Prostate gland (tissue), 2 donors: ENCODE results near the gene PPP1R14B. TPM values are rescaled to one million over a fixed set of nuclear protein-coding genes. Genes with fewer than 3 reads are reported as not detected.
A peak's percentile ranks its signal among the peaks of the same experiment; 100 is the strongest.

Experiments
- DNase-seq: peaks from one replicate; pipeline ENCODE4 v3.0.0-alpha.2; 2019; ENCODE audit warnings: low spot score
- H3K27ac ChIP-seq, 2 donors: fragments of 200-600 bp; sonication (generic); 2 replicates each; pipeline ENCODE4 v1.5.1; 2017 to 2019
- H3K27me3 ChIP-seq: fragments of 200-600 bp; sonication (generic); replicated peaks from 2 replicates; pipeline ENCODE4 v1.5.1; 2019; ENCODE audit not compliant: insufficient read depth
- H3K36me3 ChIP-seq, 2 donors: fragments of 200-600 bp; sonication (generic); 1 replicate in 1 of 2; 2 replicates in 1 of 2; pipeline versions ENCODE4 v1.5.1 to v1.8.1; 2017 to 2019
- H3K4me1 ChIP-seq: fragments of 200-600 bp; sonication (generic); replicated peaks from 2 replicates; pipeline ENCODE4 v1.5.1; 2019
- H3K4me3 ChIP-seq, 2 donors: fragments of 200-600 bp; sonication (generic); 2 replicates each; pipeline ENCODE4 v1.5.1; 2017 to 2019
- H3K9me3 ChIP-seq: fragments of 200-600 bp; sonication (generic); 2 replicates; pipeline ENCODE4 v1.5.1; 2017
- POLR2A ChIP-seq: fragments of 450-650 bp; IDR thresholded peaks from one replicate; pipeline ENCODE4 v1.6.1; 2016; ENCODE audit warnings: antibody characterized with exemption, mild to moderate bottlenecking
- POLR2AphosphoS5 ChIP-seq: sonication (generic); formaldehyde crosslinking; IDR thresholded peaks from one replicate; pipeline ENCODE4 v1.6.1; 2017; ENCODE audit warnings: antibody characterized with exemption
- WGBS: methylation state at CpG from one replicate; pipeline ENCODE4 v1.1.5; 2018; 5-methylcytosine and 5-hydroxymethylcytosine counted together
- intact Hi-C: fragments of 100-400 bp; cut with DNase I; formaldehyde crosslinking; loops from one replicate; pipeline ENCODE4 v1.14.2; 2022
- total RNA-seq, 2 donors: library from RNA; depleted of rRNA; stranded (reverse); fragments of >200 nt; gene quantifications; one replicate each; pipeline ENCODE4 v1.1.0, GENCODE V29; 2016
- TF ChIP-seq, protein P1 (sequence below), 4 experiments: fragments of 200-600 bp in 2 of 4; fragments of 450-650 bp in 2 of 4; sonication (generic) in 2 of 4; IDR thresholded peaks; 1 replicate in 3 of 4; 2 replicates in 1 of 4; pipeline ENCODE4 v1.5.1; 2016 to 2019; ENCODE audit warnings: antibody characterized with exemption in 4 of 4, mild to moderate bottlenecking in 2 of 4, moderate library complexity in 2 of 4

PPP1R14B gene
- total RNA-seq, 2 donors from 2014 or later = 60.5 to 69.3 TPM

DNA sequence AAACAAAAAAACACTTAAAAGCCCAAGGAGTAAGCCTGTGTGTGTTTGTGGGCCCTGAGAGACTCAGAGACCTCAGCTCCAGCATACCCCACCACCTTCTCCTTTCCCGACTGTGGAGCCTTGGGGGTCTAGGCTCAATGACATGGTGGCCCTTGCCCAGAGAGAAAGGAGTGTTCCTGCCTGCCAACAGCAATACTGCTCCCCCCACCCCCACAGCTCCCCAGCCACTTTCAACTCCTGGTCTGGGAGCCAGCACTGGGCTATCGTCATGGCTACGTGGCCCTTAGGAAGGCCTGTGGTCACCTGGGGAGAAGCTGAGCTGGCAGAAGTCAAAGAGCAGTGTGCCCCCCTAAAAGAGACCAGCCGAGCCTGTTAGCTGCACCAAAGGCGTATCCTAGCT, 2.6 kb downstream of the PPP1R14B start:
- TF ChIP-seq POLR2A (no peak), POLR2AphosphoS5 (no peak)
- TF ChIP-seq, protein P1, sequence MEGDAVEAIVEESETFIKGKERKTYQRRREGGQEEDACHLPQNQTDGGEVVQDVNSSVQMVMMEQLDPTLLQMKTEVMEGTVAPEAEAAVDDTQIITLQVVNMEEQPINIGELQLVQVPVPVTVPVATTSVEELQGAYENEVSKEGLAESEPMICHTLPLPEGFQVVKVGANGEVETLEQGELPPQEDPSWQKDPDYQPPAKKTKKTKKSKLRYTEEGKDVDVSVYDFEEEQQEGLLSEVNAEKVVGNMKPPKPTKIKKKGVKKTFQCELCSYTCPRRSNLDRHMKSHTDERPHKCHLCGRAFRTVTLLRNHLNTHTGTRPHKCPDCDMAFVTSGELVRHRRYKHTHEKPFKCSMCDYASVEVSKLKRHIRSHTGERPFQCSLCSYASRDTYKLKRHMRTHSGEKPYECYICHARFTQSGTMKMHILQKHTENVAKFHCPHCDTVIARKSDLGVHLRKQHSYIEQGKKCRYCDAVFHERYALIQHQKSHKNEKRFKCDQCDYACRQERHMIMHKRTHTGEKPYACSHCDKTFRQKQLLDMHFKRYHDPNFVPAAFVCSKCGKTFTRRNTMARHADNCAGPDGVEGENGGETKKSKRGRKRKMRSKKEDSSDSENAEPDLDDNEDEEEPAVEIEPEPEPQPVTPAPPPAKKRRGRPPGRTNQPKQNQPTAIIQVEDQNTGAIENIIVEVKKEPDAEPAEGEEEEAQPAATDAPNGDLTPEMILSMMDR (IDR thresholded peaks at IDR 0.05) = no peak
- 73% methylated on average over 5 of the region's 5 CpGs for WGBS
- intact Hi-C loops = no loop called here
- no peak overlapping the region for H3K4me3 ChIP-seq
- H3K9me3 ChIP-seq = no peaks in the 10 kb centered on the region
- H3K36me3 ChIP-seq = no peaks in the 10 kb centered on the region
- H3K27me3 ChIP-seq = no peaks in the 10 kb centered on the region
- H3K4me1 ChIP-seq = peaks cover 15% of the 10 kb centered on the region
- no peak for DNase-seq
- H3K27ac ChIP-seq = no peak overlapping the region

DNA sequence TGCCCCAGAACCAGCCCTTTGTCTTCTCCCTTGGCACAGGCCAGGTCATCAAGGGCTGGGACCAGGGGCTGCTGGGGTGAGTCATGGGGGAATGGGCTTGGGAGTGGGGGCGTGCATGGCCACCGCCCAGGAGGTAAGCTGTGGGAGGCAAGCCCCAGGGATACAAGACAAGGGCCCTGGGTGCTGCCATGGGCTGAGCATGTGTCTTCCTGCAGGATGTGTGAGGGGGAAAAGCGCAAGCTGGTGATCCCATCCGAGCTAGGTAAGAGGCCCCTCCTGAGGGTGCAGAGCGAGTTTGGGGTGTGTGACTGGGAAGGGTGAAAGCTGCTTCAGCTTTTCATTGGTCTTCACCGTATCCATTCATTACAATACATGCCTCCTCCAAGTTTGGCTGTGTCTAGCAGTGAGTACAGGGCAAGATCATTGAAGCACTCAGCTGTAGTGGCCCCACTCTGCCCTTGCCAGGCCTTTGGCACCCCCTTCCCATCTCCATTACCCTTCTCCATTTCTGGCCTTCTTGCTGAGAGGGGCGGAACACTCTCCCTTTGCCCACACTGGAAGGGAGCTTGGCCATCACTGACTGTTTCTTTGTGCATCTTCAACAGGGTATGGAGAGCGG, 3.4 kb downstream of the PPP1R14B start:
- peaks cover 18% of the 10 kb centered on the region for H3K4me1 ChIP-seq
- intact Hi-C loops = no loop called here
- no peak overlapping the region for H3K4me3 ChIP-seq
- H3K36me3 ChIP-seq = no peaks in the 10 kb centered on the region
- peak overlapping the region in 1 of 2 donors; percentile 95 for H3K27ac ChIP-seq
- 87% methylated on average over 8 of the region's 8 CpGs for WGBS
- no peaks in the 10 kb centered on the region for H3K9me3 ChIP-seq
- H3K27me3 ChIP-seq = no peaks in the 10 kb centered on the region
- TF ChIP-seq POLR2AphosphoS5 (no peak), POLR2A (no peak)
- TF ChIP-seq, protein P1 (IDR thresholded peaks at IDR 0.05) = no peak
- DNase-seq = no peak

DNA sequence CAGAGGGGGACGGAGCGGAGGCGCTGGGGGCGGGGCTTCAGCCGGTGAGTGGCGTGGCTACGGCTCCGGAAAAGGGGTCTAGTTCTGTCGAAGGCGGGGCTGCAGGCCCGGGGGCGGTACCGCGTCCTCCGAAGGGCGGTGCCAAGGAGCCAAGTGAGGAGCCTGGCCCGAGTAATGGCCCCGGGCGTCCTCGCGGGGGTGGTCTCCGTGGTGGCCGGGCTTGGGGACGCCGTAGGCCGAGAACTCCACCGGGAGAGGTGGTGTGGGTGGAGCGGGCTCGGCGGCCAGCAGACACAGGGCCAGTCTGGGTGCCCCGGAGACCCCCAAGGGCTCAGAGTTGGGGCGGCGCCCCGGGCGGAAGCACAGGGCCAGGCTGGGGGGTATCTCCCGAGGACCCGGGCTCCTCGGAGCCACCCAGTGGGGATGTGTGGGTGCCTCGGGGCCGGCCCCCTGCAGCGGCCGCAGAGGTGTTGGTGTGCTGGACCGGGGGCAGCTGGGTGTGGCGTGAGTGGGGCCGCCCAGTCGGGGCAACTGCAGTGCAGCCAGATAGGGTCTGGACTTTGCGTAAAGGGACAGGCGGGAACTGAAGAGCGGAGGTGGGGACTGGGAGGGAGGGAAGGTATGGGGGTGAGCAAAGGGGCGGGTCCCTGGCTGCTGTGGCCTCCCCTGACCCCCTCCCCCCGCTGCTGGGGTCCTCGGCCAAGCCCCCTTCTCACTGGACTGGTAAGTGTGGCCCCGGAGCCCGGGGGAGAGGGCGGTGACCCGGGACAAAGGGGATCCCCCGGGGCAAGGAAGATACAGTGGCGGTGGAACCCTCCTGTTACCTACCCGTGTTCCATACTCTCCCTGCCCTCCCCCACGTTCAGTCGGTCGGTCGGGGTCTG, 5.0 kb downstream of the PPP1R14B start:
- peak overlapping the region; percentile 71 to 91 for H3K4me3 ChIP-seq
- TF ChIP-seq, protein P1 (IDR thresholded peaks at IDR 0.05) = peak in 1 of 4 experiments; percentile 27
- peak; percentile 95 for TF ChIP-seq POLR2A
- peak; percentile 80 for TF ChIP-seq POLR2AphosphoS5
- intact Hi-C loops = no loop called here
- peak overlapping the region; percentile 95 to 96 for H3K27ac ChIP-seq
- WGBS = under 1% methylated on average over 52 of the region's 63 CpGs
- no peaks in the 10 kb centered on the region for H3K36me3 ChIP-seq
- no peaks in the 10 kb centered on the region for H3K9me3 ChIP-seq
- no peak for DNase-seq
- H3K27me3 ChIP-seq = no peaks in the 10 kb centered on the region
- peaks cover 29% of the 10 kb centered on the region for H3K4me1 ChIP-seq

DNA sequence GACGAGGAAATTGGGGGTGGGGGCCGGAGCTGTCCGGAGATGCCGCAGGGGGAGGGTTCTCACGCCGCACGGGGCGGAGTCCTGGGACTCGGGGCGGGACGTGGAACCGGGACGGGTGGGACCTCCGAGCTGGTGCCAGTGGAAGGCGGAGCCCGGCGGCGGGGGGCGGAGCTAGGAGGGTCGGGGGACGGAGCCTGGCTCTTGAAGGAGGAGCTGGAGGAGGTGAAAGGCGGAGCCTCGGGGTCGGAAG, 5.6 kb downstream of the PPP1R14B start:
- Histone ChIP-seq H3K4me3 (peak overlapping the region; percentile 71 to 91), H3K4me1 (peaks cover 29% of the 10 kb centered on the region), H3K27me3 (no peaks in the 10 kb centered on the region), H3K36me3 (no peaks in the 10 kb centered on the region), H3K27ac (peak overlapping the region; percentile 95 to 96), H3K9me3 (no peaks in the 10 kb centered on the region)
- WGBS = 3% methylated on average over 18 of the region's 24 CpGs
- no peak for TF ChIP-seq POLR2A
- TF ChIP-seq, protein P1 (IDR thresholded peaks at IDR 0.05) = no peak
- intact Hi-C loops = no loop called here
- DNase-seq = peak; percentile 99
